BE2C (cell line): Measurements from ENCODE around the gene DUSP16. TPM values are rescaled to one million over a fixed set of nuclear protein-coding genes. Genes with fewer than 3 reads are reported as not detected.
A peak's percentile ranks its signal among the peaks of the same experiment; 100 is the strongest.

Experiments used
- DNase-seq: peaks from one replicate; pipeline ENCODE4 v3.0.0-alpha.2; 2020
- H3K27me3 ChIP-seq: fragments of 250-450 bp; sonication (Bioruptor Pico); 2 replicates; pipeline ENCODE4 v1.5.1; 2020; ENCODE audit warnings: mild to moderate bottlenecking
- H3K36me3 ChIP-seq: fragments of 250-450 bp; sonication (Bioruptor Pico); 2 replicates; pipeline ENCODE4 v1.5.1; 2020; ENCODE audit warnings: mild to moderate bottlenecking
- H3K4me1 ChIP-seq: fragments of 250-450 bp; sonication (Bioruptor Pico); 2 replicates; pipeline ENCODE4 v1.5.1; 2020
- H3K4me3 ChIP-seq: 2 replicates; pipeline ENCODE4 v1.5.1; 2011; ENCODE audit warnings: low read depth, low read length
- H3K9me3 ChIP-seq: fragments of 250-450 bp; sonication (Bioruptor Pico); 2 replicates; pipeline ENCODE4 v1.5.1; 2020
- polyA plus RNA-seq: library from polyadenylated mRNA; unstranded; fragments of >200 nt; gene quantifications from one replicate; pipeline ENCODE4 v1.2.1, GENCODE V29; 2012; ENCODE audit warnings: low read depth, missing spikeins; ENCODE audit not compliant: insufficient read length, insufficient read depth
- TF ChIP-seq, protein P1 (sequence below): IDR thresholded peaks from 2 replicates; pipeline ENCODE4 v1.5.1; 2012; ENCODE audit warnings: mild to moderate bottlenecking, low read depth, low read length

The DUSP16 gene, protein sequence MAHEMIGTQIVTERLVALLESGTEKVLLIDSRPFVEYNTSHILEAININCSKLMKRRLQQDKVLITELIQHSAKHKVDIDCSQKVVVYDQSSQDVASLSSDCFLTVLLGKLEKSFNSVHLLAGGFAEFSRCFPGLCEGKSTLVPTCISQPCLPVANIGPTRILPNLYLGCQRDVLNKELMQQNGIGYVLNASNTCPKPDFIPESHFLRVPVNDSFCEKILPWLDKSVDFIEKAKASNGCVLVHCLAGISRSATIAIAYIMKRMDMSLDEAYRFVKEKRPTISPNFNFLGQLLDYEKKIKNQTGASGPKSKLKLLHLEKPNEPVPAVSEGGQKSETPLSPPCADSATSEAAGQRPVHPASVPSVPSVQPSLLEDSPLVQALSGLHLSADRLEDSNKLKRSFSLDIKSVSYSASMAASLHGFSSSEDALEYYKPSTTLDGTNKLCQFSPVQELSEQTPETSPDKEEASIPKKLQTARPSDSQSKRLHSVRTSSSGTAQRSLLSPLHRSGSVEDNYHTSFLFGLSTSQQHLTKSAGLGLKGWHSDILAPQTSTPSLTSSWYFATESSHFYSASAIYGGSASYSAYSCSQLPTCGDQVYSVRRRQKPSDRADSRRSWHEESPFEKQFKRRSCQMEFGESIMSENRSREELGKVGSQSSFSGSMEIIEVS
- 16.4 TPM for polyA plus RNA-seq

DNA sequence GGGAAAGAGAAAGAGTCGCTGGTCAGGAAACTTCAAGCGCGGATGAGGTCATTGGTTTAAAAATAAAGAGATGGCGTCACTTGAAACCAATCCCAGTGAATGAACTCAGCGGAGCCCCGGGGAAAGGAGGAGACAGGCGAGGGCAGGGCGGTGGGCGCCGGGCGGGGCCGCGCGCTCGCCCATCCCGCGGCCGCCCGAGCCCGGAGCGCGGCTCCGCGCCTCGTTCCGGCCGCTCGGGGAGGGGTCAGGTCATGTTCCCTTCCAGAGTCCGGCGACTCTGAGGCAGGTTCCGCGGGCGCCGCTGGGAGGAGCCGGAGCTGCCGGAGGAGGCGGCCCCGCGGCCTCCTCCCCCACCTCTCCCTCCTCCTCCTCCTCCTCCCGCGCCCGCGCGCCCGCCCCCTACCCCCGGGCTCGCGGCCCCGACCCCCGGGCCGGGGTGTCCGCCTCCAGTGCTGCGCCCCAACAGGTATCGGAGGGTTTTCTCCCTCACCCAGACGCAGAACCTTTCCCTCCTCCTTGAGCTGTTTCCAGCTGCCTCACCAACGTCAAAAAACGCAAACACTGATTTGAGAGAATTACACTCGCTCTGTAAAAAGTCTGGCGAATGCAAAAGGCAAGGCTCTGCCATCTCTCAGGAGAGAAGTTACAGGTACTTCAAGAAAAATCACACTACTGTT is at the start of gene DUSP16:
Gene DUSP16 (minus strand): TSS at position 279 of the 677 bp plus-strand sequence. CDS start 41,765 bp downstream, outside the sequence.
- Histone ChIP-seq H3K9me3 (peaks cover 2% of the 10 kb centered on the region; the same call in 1 of the 2 replicates), H3K4me3 (peak within 1 kb of the TSS; percentile 94), H3K36me3 (peaks cover 4% of the 10 kb centered on the region; the same call in 1 of the 2 replicates), H3K4me1 (peaks cover 10% of the 10 kb centered on the region; the same call in 1 of the 2 replicates), H3K27me3 (no peaks in the 10 kb centered on the region)
- TF ChIP-seq, protein P1, sequence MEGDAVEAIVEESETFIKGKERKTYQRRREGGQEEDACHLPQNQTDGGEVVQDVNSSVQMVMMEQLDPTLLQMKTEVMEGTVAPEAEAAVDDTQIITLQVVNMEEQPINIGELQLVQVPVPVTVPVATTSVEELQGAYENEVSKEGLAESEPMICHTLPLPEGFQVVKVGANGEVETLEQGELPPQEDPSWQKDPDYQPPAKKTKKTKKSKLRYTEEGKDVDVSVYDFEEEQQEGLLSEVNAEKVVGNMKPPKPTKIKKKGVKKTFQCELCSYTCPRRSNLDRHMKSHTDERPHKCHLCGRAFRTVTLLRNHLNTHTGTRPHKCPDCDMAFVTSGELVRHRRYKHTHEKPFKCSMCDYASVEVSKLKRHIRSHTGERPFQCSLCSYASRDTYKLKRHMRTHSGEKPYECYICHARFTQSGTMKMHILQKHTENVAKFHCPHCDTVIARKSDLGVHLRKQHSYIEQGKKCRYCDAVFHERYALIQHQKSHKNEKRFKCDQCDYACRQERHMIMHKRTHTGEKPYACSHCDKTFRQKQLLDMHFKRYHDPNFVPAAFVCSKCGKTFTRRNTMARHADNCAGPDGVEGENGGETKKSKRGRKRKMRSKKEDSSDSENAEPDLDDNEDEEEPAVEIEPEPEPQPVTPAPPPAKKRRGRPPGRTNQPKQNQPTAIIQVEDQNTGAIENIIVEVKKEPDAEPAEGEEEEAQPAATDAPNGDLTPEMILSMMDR = 0 out of 2 replicates have a peak, but pooled peaks have one; percentile 1
- DNase-seq = peak; percentile 91

DNA sequence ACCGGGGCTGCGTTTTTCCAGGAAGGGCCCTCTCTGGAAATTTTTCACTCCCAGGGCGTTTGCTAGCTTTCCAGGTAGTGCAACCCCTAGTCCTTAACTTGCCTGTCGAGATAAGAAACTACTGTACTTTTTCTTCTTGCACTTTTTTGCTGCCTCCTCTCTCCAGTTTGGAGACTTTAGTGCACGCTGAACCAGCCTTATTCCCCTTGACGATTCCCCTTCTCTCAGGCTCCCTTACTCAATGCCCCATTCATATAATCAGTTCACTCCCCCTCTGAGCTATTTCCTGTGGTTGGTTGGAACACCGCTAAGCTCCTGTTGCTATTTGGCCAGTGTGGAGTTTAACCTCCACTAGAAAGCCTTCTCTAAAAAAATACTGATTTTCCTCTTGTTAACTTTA is 49.7 kb upstream of the DUSP16 start:
- no peaks in the 10 kb centered on the region; the same call in 1 of the 2 replicates for H3K4me1 ChIP-seq
- no peak for DNase-seq
- H3K27me3 ChIP-seq = no peaks in the 10 kb centered on the region
- no peaks in the 10 kb centered on the region for H3K9me3 ChIP-seq
- TF ChIP-seq, protein P1 = no peak
- H3K4me3 ChIP-seq = peak overlapping the region; percentile 90
- no peaks in the 10 kb centered on the region for H3K36me3 ChIP-seq

DNA sequence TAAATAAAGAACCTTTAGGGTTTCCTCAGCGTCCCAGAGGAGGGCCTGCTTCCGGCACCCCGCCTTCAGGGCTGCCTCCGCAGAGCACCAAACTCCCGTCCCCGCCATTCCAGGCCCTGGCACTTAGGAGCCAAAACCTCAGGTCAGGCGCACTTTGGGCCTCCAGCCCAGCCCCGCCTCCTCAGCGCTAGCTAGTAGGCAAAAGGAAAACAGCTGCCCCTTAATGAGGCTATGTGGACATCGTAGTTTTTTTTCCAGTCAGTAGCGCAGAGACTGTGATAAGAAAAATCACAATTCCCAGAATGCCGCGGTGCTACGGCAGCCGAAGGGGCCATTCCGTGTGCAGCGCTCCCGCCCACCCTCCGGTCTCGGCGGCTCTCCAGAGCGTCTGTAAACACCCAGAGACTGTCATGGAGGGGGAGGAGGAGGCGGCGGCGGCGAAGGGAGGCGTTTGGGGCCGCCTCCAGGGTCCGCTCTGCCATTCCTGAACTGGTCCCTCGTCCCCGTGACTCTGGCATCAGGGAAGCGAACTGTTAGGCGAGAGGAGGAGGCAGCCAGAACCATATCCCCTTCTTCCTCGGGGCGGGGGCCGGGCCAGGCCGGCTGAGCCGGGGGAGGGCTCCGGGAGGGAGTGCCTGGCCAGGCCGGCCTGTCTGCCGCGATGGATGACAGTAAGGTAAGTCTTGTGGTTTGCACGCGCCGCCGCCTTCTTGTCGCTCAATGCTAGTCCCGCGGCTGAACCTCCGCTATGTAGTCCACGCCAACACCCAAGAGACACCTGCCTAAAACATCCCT is 49.0 kb upstream of the DUSP16 start, which contains the start of gene CREBL2:
Gene CREBL2 (plus strand): TSS at position 365 of the 795 bp plus-strand sequence. CDS start 297 bp downstream, at position 662.
- Histone ChIP-seq H3K4me1 (no peaks in the 10 kb centered on the region; the same call in 1 of the 2 replicates), H3K4me3 (peak within 1 kb of the TSS; percentile 90)
- TF ChIP-seq, protein P1 = 0 out of 2 replicates have a peak, but pooled peaks have one; percentile 4

DNA sequence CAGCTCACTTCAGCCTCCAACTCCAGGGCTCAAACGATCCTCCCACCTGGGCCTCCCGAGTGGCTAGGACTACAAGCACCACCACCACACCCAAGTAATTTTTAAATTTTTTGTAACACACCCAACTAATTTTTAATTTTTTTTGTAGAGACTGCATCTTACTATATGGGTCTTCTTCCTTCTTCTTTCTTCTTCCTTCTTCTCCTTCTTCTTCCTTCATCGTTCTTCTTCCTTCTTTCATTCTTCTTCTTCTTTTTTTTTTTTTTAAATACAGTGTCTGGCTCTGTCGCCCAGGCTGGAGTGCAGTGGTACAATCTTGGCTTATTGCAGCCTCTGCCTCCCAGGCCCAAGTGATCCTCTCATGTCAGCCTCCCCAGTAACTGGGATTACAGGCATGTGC is 48.0 kb upstream of the DUSP16 start:
- Histone ChIP-seq H3K36me3 (no peaks in the 10 kb centered on the region), H3K27me3 (no peaks in the 10 kb centered on the region), H3K4me1 (no peaks in the 10 kb centered on the region; the same call in 1 of the 2 replicates), H3K4me3 (no peak overlapping the region), H3K9me3 (no peaks in the 10 kb centered on the region)
- TF ChIP-seq, protein P1 = no peak
- no peak for DNase-seq

More for the DNA sequence above, 49.0 kb upstream of the DUSP16 start, which contains the start of gene CREBL2:
- DNase-seq = peak; percentile 94
- no peaks in the 10 kb centered on the region for H3K9me3 ChIP-seq
- no peaks in the 10 kb centered on the region for H3K27me3 ChIP-seq
- no peaks in the 10 kb centered on the region for H3K36me3 ChIP-seq

DNA sequence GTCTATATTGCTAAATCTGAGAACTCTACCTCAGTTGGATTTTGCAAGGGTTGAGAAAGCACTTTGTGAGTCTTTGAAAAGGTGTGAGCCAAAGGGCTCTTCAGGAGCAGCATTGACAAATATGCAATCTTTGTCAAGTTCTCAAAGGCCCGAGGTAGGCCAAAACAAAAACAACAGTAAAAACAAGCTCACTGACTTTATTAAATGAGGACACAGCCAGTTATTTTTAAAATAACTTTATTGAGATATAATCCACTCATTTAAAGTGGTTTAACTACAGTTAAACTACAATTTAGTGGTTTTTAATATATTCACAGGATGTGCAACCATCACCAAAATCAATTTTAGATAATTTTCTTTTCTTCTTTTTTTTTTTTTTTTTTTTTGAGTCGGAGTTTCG is 47.0 kb upstream of the DUSP16 start:
- TF ChIP-seq, protein P1 = no peak
- Histone ChIP-seq H3K9me3 (no peaks in the 10 kb centered on the region), H3K4me3 (no peak overlapping the region), H3K4me1 (no peaks in the 10 kb centered on the region; the same call in 1 of the 2 replicates), H3K36me3 (no peaks in the 10 kb centered on the region), H3K27me3 (no peaks in the 10 kb centered on the region)
- DNase-seq = no peak
